Ishikawa (cell line): Measurements from ENCODE around the gene PXDC1.

Source experiments
- CEBPB ChIP-seq: IDR thresholded peaks from 2 replicates; pipeline ENCODE4 v1.6.1; 2012
- CREB1 ChIP-seq: IDR thresholded peaks from 2 replicates; pipeline ENCODE4 v1.6.1; 2012; ENCODE audit warnings: low read depth
- EGR1 ChIP-seq: IDR thresholded peaks from 2 replicates; pipeline ENCODE4 v1.6.1; 2012
- EP300 ChIP-seq: IDR thresholded peaks from 2 replicates; pipeline ENCODE4 v1.6.1; 2012; ENCODE audit warnings: borderline replicate concordance
- FOXM1 ChIP-seq: IDR thresholded peaks from 2 replicates; pipeline ENCODE4 v1.6.1; 2012; ENCODE audit warnings: low read depth, borderline replicate concordance
- MAX ChIP-seq: IDR thresholded peaks from 2 replicates; pipeline ENCODE4 v1.6.1; 2012
- NFIC ChIP-seq: IDR thresholded peaks from 2 replicates; pipeline ENCODE4 v1.6.1; 2012
- RAD21 ChIP-seq: IDR thresholded peaks from 2 replicates; pipeline ENCODE4 v1.6.1; 2012; ENCODE audit warnings: low read depth
- REST ChIP-seq: IDR thresholded peaks from 2 replicates; pipeline ENCODE4 v1.6.1; 2012; ENCODE audit warnings: low read depth, mild to moderate bottlenecking
- TAF1 ChIP-seq: IDR thresholded peaks from 2 replicates; pipeline ENCODE4 v1.6.1; 2012; ENCODE audit warnings: low read depth, mild to moderate bottlenecking
- TCF12 ChIP-seq: IDR thresholded peaks from 2 replicates; pipeline ENCODE4 v1.6.1; 2012; ENCODE audit warnings: low read depth
- TEAD4 ChIP-seq: IDR thresholded peaks from 2 replicates; pipeline ENCODE4 v1.6.1; 2012
- USF1 ChIP-seq: IDR thresholded peaks from 2 replicates; pipeline ENCODE4 v1.6.1; 2012
- YY1 ChIP-seq: IDR thresholded peaks from 2 replicates; pipeline ENCODE4 v1.6.1; 2012; ENCODE audit warnings: low read depth
- ZBTB7A ChIP-seq: IDR thresholded peaks from 2 replicates; pipeline ENCODE4 v1.6.1; 2012; ENCODE audit warnings: low read depth

Gene PXDC1

DNA sequence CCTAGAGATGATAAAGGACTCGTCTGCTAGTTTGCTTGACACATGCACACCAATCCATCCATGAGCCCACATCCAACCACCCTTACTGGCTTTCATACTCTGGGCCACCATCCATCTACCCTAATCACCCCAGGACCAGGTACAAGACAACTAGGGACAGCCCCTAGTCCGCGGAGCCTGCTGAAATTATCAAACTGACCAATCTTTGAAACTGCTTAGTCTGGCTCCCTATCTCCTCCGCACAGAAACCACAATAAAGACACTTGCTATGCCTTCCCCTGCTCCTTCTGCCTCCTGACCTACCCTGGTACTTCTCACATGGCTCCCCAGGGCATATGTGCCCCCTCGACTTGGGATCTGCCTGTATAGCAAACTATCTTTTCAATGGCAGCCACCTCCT is 33.1 kb downstream of the PXDC1 start:
- no peak for TF ChIP-seq TCF12
- TF ChIP-seq EGR1 = no peak
- TF ChIP-seq CEBPB = no peak
- TF ChIP-seq USF1 = no peak

DNA sequence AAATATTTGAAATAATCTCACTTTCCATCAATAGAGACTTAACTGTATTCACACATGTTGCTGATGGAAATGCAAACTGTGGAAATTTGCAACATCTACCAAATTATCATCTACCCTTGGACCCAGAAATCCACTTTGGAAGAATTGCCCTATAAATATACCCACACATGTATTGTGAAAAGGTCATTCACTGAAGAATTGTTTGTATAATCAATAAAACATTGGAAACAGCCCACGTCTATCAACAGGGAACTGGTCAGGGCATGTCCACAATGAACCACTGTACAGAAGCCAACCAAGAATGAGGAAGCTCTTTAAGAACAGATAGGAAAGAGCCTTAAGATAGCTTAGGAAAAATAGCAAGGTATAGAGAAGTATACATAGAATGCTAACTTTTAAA is 36.2 kb downstream of the PXDC1 start:
- TF ChIP-seq NFIC (no peak), CEBPB (no peak), EGR1 (no peak), MAX (no peak), REST (no peak), TEAD4 (no peak), RAD21 (no peak), YY1 (no peak), TCF12 (no peak), ZBTB7A (no peak), FOXM1 (no peak), CREB1 (no peak), EP300 (no peak)

DNA sequence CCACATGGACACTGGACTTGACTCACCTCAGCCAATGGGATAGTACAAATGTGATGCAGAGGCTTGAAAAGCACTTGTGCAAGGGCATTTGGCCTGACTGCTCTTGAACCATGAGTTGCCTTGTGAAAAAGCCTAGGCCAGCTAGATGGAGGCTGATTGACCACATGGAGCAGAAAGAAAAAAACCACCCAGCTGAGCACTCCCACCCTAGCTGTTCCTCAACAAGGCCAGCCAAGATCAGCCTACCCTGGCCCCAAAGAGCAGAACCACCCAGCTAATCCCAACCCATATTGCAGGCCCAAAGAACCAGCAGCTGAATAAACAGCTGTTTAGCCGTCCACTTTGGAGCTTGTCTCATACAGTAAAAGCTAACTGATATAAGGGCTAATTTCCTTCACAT is 36.7 kb downstream of the PXDC1 start:
- TF ChIP-seq EGR1 (no peak), NFIC (no peak), FOXM1 (no peak), MAX (no peak), CREB1 (no peak), REST (no peak), YY1 (no peak), TCF12 (no peak), TEAD4 (no peak)

GRCh38 chr6:3714111-3714510 is 37.4 kb downstream of the PXDC1 start:
- TF ChIP-seq USF1 (no peak), TAF1 (no peak), TCF12 (no peak), YY1 (no peak), CREB1 (no peak), REST (no peak), RAD21 (no peak), FOXM1 (no peak), CEBPB (no peak), MAX (no peak), TEAD4 (no peak), EGR1 (no peak), ZBTB7A (no peak), NFIC (no peak)
